NCI-H524 treated with DMSO at 0.1 percent for 48 hours (cell line): Measurements from ENCODE around the gene VWA2.

Source experiments
- DNase-seq: peaks from one replicate; lab custom pipeline; 2025; lab: John Stamatoyannopoulos, UW

Gene VWA2

DNA sequence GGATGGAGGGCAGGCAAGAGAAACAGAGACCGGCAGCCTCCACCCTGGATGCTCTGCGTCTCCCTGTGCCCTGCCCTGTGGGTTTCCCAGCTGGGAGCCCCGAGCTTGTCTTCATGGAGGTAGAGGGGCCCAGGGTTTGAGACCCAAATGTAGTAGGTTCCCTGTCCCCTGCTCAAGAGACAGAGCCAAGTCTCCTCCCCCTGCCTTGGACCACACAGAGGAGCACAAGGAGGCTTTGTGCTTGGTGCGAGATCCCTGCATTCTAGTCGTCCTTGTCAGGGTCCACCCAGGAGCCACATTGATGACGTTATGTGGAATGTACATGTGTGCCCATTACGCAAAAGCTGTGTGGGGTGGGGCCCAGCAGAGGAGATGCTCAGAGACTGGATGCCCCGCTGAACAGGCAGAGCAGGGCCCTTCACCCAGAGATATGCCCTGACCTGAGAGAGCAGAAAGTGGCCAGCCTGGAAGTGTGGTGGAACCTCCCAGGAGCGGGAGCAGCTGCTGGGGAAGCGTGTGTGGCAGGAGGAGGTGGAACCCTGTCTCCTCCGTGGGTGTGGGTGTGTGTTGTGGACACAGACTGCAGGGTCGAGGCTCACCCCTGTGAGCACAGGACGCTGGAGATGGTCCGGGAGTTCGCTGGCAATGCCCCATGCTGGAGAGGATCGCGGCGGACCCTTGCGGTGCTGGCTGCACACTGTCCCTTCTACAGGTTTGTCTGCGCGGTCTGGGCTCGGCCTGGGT lies 39.3 kb downstream of the VWA2 start:
- DNase-seq: no peak

DNA sequence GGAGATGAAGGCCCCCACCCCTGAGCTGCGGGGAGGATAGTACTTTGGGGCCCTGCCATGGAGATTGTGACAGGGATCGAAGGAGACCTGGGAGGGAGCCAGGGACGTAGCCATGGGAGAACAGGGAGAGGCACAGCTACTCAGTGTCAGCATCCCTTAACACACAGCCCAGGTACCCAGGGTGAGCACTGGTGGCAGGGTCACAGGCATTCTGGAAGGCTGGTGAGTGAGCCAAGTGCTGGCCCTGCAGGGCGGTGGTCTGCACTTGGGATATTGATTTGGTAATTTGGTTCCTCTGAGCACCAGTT lies 39.8 kb downstream of the VWA2 start:
- no peak for DNase-seq

DNA sequence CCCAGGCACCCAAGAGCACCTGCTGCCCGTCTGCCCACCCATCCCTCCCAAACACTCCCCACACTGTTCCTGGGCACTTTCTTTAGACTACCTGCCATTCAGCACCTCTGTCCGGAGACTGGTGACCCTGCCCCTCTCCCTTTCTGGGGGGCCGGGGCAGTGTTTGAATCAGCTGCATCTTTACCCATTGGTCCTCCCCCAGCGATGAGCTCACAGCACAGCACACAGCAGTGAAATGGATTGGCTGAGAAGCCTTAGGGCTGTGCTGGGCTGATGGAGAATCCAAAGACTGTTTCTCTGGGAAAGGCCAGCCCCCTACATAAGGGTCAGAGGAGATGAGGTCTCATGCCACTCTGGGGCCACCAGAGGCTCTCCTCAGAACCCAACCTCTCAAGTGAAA lies 40.2 kb downstream of the VWA2 start:
- DNase-seq: no peak

DNA sequence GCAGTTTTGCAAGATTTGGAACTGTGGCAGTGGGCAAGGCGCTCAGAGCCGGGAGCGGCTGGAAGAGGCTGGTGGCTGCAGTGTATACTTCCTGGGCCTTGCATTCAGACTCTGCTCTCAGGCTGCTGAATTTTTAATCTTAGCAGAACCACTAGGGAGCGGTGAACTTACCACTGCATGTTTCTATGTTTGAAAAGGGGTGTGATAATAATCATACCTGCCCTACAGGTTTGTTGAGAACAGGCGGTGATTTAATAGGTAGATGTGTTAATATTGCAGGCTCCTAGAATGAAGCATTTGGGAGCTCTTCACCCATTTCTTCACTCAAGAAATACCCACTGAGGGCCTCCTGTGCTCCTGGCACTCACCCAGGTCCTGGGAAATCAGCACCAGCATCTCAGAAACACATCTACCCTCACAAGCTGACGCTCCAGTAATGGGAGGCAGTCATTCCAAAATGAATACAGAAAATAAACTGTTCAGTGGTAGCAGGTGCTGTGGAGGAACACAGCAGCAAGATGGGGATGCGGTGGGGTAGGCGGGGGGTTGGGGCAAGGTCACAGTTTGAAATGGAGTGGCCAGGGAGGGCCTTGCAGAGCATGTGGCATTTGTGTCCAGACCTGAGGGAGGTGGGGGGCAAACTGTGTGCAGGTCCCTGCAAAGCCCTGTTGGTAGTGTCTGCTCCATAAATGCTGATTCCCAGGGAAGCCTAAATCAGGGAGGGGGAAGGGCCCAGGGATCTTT lies 41.0 kb downstream of the VWA2 start:
- no peak for DNase-seq

DNA sequence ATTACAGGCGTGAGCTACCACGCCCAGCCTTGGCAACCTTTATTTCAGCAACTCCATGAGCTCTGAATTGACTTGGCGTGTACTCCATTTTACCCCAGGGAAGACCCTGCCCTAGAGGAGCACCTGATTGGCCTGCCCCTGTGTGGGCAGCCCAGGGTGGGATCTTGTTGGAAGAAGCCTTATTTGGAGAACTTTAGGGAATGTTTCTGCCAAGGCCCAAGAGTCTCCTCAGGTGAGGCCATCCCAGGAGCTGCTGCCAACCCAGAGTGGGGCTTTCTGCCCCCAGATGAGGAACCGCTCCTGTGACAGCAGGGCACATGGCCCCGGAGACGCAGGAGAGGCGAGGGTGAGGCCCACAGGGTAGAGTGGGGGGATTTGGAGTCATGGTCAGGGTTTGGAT lies 42.0 kb downstream of the VWA2 start:
- DNase-seq: no peak

DNA sequence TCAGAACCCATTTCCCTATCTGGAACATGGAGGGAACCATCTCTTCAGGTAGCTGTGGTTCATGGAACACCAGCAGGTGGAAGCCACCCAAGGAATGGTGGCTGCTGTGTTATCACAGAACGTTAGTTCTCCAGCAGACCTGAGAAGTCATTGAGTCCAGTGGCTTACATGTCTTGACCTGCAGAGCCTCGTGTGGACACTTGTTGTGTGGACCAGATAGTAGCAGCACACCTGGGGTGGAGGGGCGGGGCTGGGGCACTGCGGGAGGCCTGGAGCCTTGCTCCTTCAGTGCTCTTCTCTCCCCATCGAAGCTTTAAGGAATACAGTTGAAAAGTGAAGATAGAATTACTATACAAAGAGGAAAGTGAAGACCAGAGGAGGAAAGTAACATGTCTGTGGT lies 42.4 kb downstream of the VWA2 start:
- DNase-seq: no peak

DNA sequence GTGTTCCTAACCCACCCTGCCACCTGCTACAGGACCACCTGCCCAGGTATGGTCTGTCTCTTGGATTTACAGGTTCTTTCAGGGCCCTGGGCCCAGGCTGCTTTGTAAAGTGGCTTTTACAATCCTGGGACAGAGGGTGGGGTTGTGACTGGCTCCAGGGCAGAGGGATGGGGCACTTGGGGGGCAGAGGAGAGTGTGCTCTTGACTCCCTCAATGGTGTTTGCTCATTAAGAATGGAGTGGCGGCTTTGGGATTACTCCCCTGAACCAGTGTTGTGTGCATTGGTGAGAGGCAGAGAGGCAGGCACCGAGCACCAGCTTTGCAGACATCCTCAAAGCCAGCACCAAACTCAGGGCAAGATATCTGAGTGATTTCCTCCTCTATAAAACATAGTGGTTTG lies 43.5 kb downstream of the VWA2 start:
- no peak for DNase-seq

DNA sequence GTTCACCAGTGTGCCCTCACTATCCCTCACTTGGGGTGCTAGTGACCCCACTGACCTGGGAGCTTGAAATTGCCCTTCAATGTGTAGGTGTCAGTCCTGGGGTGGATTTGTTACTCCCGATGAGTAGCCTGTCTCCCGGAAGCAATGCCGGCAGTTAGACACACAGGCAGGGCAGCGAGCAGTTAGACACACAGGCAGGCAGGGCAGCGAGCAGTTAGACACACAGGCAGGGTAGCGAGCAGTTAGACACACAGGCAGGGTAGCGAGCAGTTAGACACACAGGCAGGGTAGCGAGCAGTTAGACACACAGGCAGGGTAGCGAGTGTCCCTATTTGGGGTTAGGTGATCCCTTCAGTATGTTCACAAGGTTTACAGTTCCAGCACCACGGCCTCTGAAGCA lies 44.0 kb downstream of the VWA2 start:
- no peak for DNase-seq

DNA sequence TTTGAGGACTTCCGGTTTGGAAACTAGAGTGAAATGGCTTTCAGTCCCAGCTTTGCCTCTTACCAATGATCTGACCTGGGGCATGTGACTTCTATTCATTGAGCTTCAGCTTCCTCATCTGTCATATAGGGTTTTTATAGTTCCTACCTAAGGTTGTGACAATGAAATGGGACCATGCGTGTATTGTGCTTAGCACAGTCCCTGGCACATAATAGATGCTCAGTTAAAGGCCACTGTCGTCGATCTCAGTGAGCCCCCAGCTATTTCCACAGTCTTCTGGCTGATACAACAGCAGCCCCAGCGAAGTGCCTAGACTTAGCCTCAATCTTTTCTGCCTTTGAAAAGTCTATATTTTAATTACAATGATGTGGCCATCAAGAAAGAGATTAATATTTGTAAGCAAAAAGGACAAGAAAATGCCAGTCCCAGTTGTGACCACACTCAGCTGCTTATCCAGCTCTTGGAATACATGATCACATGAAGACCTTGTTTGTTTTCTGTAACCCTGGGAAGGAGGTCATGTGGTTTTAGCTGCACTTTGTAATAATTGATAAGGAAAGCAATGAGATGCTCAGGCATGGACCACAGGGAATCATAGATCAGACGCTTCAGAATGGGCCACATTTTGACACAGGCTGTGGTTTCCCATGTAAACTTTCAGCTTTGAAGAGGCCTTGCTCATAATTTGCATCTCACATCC lies 44.6 kb downstream of the VWA2 start:
- DNase-seq: no peak

DNA sequence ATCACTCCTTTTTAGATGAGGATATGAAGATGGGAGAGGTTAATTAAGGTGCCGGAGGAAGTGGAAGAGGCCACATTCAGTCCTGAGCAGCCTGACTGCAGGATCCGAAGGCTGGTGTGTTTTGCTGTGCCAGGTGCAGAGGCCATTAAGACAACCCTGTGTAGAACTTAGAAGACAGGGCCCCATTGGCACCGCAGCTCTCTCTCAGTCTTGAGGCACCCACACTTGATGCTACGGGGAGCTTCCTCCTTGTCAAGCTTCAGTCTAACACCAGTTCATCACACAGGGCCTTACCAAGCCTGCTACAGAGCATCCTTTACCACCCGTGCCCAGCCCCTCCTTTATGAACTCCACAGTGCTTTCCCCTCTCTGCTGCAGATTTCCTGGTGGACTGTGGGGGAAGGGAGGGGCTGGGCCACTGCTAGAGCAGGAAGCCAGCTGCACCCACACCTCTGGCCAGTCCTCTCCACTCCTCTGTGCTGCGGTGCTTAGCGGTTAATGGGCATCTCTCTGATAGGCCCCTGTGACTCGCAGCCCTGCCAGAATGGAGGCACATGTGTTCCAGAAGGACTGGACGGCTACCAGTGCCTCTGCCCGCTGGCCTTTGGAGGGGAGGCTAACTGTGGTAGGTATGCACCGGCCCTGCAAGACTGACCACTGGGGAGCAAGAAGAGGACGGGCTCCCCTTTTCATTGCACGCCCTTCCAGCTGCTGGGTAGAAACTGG lies 45.5 kb downstream of the VWA2 start:
- no peak for DNase-seq

DNA sequence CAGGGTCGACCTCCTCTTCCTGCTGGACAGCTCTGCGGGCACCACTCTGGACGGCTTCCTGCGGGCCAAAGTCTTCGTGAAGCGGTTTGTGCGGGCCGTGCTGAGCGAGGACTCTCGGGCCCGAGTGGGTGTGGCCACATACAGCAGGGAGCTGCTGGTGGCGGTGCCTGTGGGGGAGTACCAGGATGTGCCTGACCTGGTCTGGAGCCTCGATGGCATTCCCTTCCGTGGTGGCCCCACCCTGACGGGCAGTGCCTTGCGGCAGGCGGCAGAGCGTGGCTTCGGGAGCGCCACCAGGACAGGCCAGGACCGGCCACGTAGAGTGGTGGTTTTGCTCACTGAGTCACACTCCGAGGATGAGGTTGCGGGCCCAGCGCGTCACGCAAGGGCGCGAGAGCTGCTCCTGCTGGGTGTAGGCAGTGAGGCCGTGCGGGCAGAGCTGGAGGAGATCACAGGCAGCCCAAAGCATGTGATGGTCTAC lies 46.9 kb downstream of the VWA2 start:
- no peak for DNase-seq

DNA sequence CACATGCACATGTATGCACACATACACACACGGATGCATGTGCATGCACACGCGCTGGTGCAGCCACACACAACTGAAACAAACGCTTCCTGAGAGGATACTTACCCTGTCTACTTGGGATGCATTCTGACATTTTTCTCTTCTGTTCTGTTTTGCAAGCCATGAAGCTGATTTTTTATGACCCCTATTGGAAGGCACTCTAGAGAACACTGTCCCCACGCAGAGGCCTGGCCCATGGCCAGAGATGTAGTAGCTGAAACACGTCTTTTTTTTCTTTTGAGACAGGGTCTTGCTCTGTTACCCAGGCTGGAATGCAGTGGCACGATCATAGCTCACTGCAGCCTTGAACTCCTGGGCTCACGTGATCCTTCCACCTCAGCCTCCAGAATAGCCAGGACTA lies 47.9 kb downstream of the VWA2 start:
- DNase-seq: no peak

DNA sequence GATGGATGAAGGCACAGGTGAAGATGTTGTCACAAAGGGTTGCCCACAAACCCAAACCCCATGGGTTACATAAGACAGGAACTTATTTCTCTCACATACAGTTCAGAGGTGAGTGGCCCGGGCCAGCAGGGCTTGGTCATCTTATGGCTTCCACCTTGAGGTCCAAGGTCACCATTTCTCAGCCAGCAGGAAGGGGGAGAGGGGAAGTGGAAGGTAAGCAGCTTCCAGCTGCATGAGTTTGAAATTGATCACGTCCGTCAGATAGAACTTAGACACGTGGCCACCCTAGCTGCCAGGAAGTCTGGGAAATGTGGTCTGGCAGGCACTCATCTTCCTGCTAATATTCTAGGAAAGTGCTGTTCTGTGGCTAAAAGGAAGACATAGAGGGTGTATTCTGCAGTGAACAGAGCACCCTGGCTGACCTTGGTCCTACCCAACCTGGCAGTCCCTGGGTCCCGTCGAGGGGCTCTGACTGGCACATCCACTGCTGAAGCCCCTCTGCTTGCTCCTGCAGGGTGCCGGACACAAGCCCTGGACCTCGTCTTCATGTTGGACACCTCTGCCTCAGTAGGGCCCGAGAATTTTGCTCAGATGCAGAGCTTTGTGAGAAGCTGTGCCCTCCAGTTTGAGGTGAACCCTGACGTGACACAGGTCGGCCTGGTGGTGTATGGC lies 49.5 kb downstream of the VWA2 start:
- no peak for DNase-seq

DNA sequence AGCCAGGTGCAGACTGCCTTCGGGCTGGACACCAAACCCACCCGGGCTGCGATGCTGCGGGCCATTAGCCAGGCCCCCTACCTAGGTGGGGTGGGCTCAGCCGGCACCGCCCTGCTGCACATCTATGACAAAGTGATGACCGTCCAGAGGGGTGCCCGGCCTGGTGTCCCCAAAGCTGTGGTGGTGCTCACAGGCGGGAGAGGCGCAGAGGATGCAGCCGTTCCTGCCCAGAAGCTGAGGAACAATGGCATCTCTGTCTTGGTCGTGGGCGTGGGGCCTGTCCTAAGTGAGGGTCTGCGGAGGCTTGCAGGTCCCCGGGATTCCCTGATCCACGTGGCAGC lies 50.0 kb downstream of the VWA2 start:
- no peak for DNase-seq

DNA sequence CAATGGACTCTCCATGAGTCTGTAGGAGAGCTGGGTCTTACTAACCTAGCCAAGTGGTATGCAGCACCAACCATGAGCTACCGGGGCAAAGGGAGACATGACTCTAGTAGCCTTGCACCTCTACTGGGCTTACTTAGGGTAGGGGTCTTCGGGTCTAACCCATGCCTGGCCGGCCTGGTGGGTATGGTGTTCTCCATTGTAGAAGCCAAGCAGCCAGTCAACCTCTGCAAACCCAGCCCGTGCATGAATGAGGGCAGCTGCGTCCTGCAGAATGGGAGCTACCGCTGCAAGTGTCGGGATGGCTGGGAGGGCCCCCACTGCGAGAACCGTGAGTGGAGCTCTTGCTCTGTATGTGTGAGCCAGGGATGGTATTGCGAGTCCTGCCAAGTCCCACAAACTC lies 51.0 kb downstream of the VWA2 start:
- no peak for DNase-seq

DNA sequence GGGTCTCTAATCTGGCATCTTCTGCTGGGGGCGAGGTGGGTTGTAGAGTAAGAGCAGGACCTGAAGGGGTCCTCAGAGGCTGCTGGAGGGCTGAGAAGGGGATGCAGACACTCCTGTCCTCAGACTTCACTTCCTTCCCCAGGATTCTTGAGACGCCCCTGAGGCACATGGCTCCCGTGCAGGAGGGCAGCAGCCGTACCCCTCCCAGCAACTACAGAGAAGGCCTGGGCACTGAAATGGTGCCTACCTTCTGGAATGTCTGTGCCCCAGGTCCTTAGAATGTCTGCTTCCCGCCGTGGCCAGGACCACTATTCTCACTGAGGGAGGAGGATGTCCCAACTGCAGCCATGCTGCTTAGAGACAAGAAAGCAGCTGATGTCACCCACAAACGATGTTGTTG lies 52.0 kb downstream of the VWA2 start:
- DNase-seq: no peak

DNA sequence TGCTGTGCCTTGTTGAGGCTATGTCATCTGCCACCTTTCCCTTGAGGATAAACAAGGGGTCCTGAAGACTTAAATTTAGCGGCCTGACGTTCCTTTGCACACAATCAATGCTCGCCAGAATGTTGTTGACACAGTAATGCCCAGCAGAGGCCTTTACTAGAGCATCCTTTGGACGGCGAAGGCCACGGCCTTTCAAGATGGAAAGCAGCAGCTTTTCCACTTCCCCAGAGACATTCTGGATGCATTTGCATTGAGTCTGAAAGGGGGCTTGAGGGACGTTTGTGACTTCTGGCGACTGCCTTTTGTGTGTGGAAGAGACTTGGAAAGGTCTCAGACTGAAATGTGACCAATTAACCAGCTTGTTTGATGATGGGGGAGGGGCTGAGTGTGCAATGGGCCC lies 52.5 kb downstream of the VWA2 start:
- no peak for DNase-seq

DNA sequence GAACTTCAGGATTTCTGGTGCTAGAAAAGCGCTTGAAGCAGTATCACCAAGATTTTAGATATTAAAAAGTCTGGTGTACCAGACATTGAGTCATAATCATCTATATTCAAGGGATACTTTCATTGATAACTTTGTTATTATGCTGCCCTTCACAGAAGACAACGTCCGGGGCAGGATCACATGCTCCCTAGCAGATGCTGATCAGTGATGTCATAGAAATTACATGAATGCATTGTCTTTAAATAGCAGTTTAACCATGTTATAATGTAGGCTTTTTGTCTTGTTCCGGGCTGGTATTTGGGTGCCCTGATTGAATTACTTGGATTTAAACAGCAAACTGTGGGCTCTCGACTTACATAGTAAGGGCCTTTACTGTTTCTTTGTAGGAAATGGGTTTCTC lies 54.0 kb downstream of the VWA2 start:
- DNase-seq: no peak

DNA sequence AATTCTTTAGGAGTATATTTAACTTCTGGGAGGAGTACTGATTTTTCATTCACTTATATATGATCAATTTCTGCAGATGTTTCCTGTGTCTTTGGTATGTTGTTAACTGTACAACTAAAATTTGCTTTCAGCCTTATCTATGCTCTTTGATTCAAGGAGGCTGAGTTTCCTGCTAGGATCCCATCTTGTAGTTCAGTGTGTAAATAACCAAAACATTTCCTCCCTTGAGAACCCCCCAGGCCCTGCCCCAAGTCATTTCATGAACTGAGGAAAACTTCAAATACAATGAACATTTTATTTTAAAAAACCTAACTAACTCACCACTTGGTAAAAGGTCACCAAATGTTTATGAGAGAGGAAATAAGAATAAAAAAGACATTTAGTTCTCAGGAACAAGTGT lies 55.5 kb downstream of the VWA2 start:
- no peak for DNase-seq

DNA sequence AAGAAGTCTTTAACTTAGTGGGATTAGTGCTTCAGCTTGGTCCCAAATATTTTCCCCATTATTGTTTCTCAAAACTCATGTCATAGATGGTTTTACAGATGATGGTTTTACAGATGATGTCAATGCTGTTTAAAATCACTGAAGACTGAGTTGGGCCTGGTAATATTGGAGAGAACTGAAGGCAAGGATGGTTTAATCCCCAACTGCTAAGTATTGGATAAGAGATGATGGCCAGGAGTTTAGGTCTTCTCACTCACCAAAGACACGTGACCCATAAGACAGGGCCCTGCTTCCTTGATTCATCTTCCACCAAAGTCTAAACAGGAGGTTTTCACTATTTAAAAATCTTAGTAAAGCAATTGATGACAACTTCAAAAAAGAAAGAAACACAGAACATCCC lies 56.3 kb downstream of the VWA2 start:
- DNase-seq: no peak

DNA sequence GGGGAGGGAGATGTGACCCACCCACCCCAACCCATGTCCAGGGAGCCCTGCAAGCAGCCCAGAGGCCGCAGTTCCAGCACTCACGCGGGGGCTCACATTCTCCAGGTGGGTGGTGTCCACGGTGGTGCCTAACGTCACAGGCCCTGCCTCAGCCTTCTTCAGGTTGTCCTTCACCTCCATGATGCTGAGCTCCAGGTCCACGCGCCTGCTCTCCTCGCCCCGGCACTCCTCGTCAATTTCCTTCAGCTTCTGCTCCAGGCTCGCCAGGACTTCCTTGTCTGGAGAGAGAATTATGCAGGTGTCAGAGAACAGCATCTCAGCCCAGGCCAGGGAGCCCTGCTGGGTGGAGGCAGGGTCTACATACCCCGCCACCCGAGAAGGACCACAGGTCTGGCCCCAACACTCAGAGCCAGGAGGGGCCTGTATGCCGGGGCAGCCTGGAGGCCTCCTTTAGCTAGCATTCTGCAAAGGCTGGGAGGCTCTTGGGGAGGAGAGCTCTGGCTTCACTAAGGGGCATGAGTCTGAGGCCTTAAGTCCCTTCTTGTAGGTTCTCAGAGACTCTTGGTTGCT lies 58.2 kb downstream of the VWA2 start:
- DNase-seq: no peak
